Raji (cell line): ENCODE measurements around the gene QPRT.

Experiments
- POLR2A ChIP-seq: IDR thresholded peaks from 2 replicates; pipeline ENCODE4 v1.6.1; 2011; ENCODE audit warnings: low read depth, low read length, control low read depth; ENCODE audit not compliant: insufficient read depth

The QPRT gene

GRCh38 chr16:29742683-29743275 lies 63.8 kb downstream of the QPRT start:
- no peak for TF ChIP-seq POLR2A

- TF ChIP-seq POLR2A: no peak
Measured at GRCh38 chr16:29743475-29743826, 64.5 kb downstream of the QPRT start.

GRCh38 chr16:29743827-29744531 lies 65.0 kb downstream of the QPRT start:
- TF ChIP-seq POLR2A: no peak

- no peak for TF ChIP-seq POLR2A
Measured at GRCh38 chr16:29744541-29745101, 65.6 kb downstream of the QPRT start.

GRCh38 chr16:29745121-29745852 lies 66.3 kb downstream of the QPRT start:
- TF ChIP-seq POLR2A: no peak

GRCh38 chr16:29745853-29746345 lies 66.9 kb downstream of the QPRT start, which contains the start of gene C16orf54:
C16orf54 (minus strand) TSS chr16:29745990; CDS start chr16:29744951, 1,039 bp downstream.
- peak; percentile 70 for TF ChIP-seq POLR2A
